SU-DHL-6 (cell line): Measurements from ENCODE around the gene LHX3.

ENCODE experiments used
- H2AFZ ChIP-seq: fragments of 200-600 bp; sonication (generic); 2 replicates; pipeline ENCODE4 v1.6.1; 2014; ENCODE audit warnings: low read depth, mild to moderate bottlenecking, moderate library complexity, mixed read lengths, antibody characterized with exemption, low read length; ENCODE audit not compliant: severe bottlenecking
- H3F3A ChIP-seq: fragments of 200-600 bp; shearing (Covaris generic); 2 replicates; pipeline ENCODE4 v1.6.0; 2016; ENCODE audit warnings: antibody characterized with exemption, mild to moderate bottlenecking; ENCODE audit not compliant: insufficient read depth
- H3K27ac ChIP-seq: fragments of 200-600 bp; sonication (generic); 2 replicates; pipeline ENCODE4 v1.5.1; 2016; ENCODE audit warnings: low read depth, mild to moderate bottlenecking, low read length, moderate library complexity, mixed read lengths
- H3K27me3 ChIP-seq: fragments of 200-600 bp; sonication (generic), shearing (Covaris generic); 2 replicates; pipeline ENCODE4 v1.6.0; 2014; ENCODE audit warnings: mild to moderate bottlenecking, low read length
- H3K36me3 ChIP-seq: fragments of 200-600 bp; sonication (generic); 2 replicates; pipeline ENCODE4 v1.6.1; 2014; ENCODE audit warnings: mild to moderate bottlenecking, low read length, mixed read lengths
- H3K4me2 ChIP-seq: fragments of 300-600, 200-600 bp; shearing (Covaris generic), sonication (generic); 2 replicates; pipeline ENCODE4 v1.6.0; 2014; ENCODE audit warnings: low read length, low read depth, mild to moderate bottlenecking; ENCODE audit not compliant: poor library complexity, severe bottlenecking
- H3K4me3 ChIP-seq: fragments of 200-600 bp; sonication (generic); 2 replicates; pipeline ENCODE4 v1.5.1; 2014; ENCODE audit warnings: antibody characterized with exemption, low read length, mild to moderate bottlenecking, mixed read lengths; ENCODE audit not compliant: insufficient read depth, poor library complexity, severe bottlenecking
- H3K79me2 ChIP-seq: fragments of 200-600 bp; sonication (generic); 2 replicates; pipeline ENCODE4 v1.6.1; 2014; ENCODE audit warnings: mild to moderate bottlenecking, low read length, moderate library complexity; ENCODE audit not compliant: insufficient read depth
- H3K9ac ChIP-seq: fragments of 200-600 bp; sonication (generic); 2 replicates; pipeline ENCODE4 v1.7.0; 2014; ENCODE audit warnings: mild to moderate bottlenecking, low read length
- H3K9me2 ChIP-seq: fragments of 200-600 bp; sonication (generic); replicated peaks from 2 replicates; pipeline ENCODE4 v1.6.1; 2014; ENCODE audit warnings: low read length; ENCODE audit not compliant: insufficient read depth
- H3K9me3 ChIP-seq: fragments of 200-600 bp; sonication (generic); 2 replicates; pipeline ENCODE4 v1.6.1; 2014; ENCODE audit warnings: low read length, mixed read lengths; ENCODE audit not compliant: insufficient read depth
- H4K20me1 ChIP-seq: fragments of 200-600 bp; sonication (generic); 2 replicates; pipeline ENCODE4 v1.6.1; 2014; ENCODE audit warnings: low read depth, mild to moderate bottlenecking, antibody characterized with exemption, low read length, moderate library complexity, mixed read lengths
- EZH2phosphoT487 ChIP-seq: fragments of 200-600 bp; sonication (generic), shearing (Covaris generic); conservative IDR thresholded peaks from 2 replicates; pipeline ENCODE4 v1.6.1; 2018; ENCODE audit warnings: mild to moderate bottlenecking, antibody characterized with exemption, low read length, moderate library complexity, mixed read lengths
- TF ChIP-seq, protein P1 (sequence below): fragments of 200-600 bp; sonication (generic); IDR thresholded peaks from one replicate; pipeline ENCODE4 v1.5.1; 2017; ENCODE audit warnings: antibody characterized with exemption, mild to moderate bottlenecking, low read length, moderate library complexity; ENCODE audit not compliant: insufficient read depth, poor library complexity, severe bottlenecking

Gene LHX3

GRCh38 chr9:136219276-136219675, 14.3 kb upstream of the LHX3 start:
- Histone ChIP-seq H2AFZ (no peak overlapping the region), H3K9me2 (no peaks in the 10 kb centered on the region), H3K36me3 (peaks cover 12% of the 10 kb centered on the region), H3K4me2 (no peak overlapping the region), H3F3A (peaks cover 14% of the 10 kb centered on the region), H3K27ac (no peak overlapping the region), H4K20me1 (no peaks in the 10 kb centered on the region), H3K9me3 (no peaks in the 10 kb centered on the region), H3K4me3 (no peak overlapping the region), H3K9ac (no peak overlapping the region), H3K79me2 (peaks cover 20% of the 10 kb centered on the region; the same call in 1 of the 2 replicates), H3K27me3 (no peaks in the 10 kb centered on the region)
- TF ChIP-seq EZH2phosphoT487: no peak
- TF ChIP-seq, protein P1, sequence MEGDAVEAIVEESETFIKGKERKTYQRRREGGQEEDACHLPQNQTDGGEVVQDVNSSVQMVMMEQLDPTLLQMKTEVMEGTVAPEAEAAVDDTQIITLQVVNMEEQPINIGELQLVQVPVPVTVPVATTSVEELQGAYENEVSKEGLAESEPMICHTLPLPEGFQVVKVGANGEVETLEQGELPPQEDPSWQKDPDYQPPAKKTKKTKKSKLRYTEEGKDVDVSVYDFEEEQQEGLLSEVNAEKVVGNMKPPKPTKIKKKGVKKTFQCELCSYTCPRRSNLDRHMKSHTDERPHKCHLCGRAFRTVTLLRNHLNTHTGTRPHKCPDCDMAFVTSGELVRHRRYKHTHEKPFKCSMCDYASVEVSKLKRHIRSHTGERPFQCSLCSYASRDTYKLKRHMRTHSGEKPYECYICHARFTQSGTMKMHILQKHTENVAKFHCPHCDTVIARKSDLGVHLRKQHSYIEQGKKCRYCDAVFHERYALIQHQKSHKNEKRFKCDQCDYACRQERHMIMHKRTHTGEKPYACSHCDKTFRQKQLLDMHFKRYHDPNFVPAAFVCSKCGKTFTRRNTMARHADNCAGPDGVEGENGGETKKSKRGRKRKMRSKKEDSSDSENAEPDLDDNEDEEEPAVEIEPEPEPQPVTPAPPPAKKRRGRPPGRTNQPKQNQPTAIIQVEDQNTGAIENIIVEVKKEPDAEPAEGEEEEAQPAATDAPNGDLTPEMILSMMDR: no peak

DNA sequence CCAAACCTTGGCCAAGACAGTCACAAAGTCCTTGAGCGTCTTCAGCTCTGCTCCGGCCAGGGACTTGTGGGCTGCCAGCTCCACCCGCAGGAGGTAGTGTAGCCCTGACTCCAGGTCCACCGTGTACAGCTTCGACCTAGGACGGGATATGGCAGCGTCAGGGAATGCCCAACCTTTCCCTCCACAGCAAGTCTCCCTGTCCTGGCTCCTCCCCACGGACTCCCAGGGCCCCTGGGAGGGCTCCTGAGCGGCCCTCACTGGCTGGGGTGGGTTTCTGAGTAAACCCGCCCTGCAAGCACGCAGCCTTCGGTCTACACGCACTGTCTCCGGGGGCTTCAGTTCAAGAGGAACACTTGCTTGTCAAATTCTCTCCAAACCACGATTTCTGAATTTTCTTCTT, 13.7 kb upstream of the LHX3 start:
- H3K27me3 ChIP-seq: no peaks in the 10 kb centered on the region
- no peak overlapping the region for H3K4me2 ChIP-seq
- H3K9me2 ChIP-seq: no peaks in the 10 kb centered on the region
- peaks cover 8% of the 10 kb centered on the region for H3F3A ChIP-seq
- H3K79me2 ChIP-seq: peaks cover 20% of the 10 kb centered on the region; the same call in 1 of the 2 replicates
- no peak overlapping the region for H2AFZ ChIP-seq
- H3K4me3 ChIP-seq: no peak overlapping the region
- no peaks in the 10 kb centered on the region for H4K20me1 ChIP-seq
- peaks cover 18% of the 10 kb centered on the region for H3K36me3 ChIP-seq
- TF ChIP-seq, protein P1: no peak
- TF ChIP-seq EZH2phosphoT487: no peak
- no peak overlapping the region for H3K9ac ChIP-seq
- no peaks in the 10 kb centered on the region for H3K9me3 ChIP-seq
- no peak overlapping the region for H3K27ac ChIP-seq

DNA sequence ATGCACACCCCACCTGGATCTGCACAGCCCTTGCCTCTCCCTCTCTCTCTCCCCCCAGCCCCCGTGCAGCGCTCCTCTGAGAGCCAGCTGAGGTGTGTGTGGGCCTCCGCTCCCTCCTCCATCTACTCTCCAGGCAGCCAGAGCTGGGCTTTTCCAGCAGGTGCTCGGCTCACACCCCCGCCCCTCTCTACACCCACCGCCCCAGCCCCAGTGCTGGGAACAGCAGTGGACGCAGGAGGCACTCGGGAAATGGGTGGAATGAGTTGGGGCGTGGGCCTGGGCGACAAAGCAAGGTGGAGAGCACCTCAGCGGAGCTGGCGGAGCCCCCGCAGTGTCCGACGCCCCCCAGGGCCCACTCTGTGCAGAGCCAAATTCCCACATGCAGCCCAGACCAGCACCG, 13.3 kb upstream of the LHX3 start:
- Histone ChIP-seq H3F3A (peaks cover 4% of the 10 kb centered on the region), H2AFZ (no peak overlapping the region), H3K27ac (no peak overlapping the region), H3K9me2 (no peaks in the 10 kb centered on the region), H3K79me2 (peaks cover 20% of the 10 kb centered on the region; the same call in 1 of the 2 replicates), H3K4me2 (no peak overlapping the region), H3K4me3 (no peak overlapping the region), H3K27me3 (no peaks in the 10 kb centered on the region), H4K20me1 (no peaks in the 10 kb centered on the region), H3K9me3 (no peaks in the 10 kb centered on the region), H3K9ac (no peak overlapping the region), H3K36me3 (peaks cover 20% of the 10 kb centered on the region)
- TF ChIP-seq, protein P1: no peak
- TF ChIP-seq EZH2phosphoT487: no peak
